ENCODE results near the gene MITF.
"Not testable (repeated sequence)": the region's sequence is repeated elsewhere in the genome, so short reads cannot be mapped to it uniquely, and the experiment has no call there.

DNA sequence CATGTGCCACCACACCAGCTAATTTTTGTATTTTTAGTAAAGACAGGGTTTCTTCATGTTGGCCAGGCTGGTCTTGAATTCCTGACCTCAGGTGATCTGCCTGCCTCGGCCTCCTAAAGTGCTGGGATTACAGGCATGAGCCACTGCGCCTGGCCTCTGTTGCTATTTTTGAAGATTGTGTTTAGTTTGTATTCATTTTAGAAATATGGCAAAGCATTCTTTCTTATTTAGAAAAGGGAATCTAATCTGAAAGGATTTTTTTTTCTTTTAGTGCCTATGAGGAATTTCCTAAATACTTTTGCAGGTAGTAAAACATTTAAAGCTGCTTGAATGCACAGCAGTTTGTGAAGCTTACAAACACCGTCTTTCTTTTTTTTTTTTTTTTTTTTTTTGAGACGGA is 56.9 kb downstream of the MITF start:
- not testable (repeated sequence) for TF ChIP-seq POLR2A, POLR2AphosphoS5 (IDR thresholded peaks at IDR 0.05; ENCODE audit: low read depth, low read length)
